A549 (cell line): ENCODE data around the gene GPD1. TPM values are rescaled to one million over a fixed set of nuclear protein-coding genes. Genes with fewer than 3 reads are reported as not detected.

Source experiments
- ATAC-seq, 2 experiments: fragments of 200-7000 bp in 1 of 2; fragments of >200 bp in 1 of 2; cut with Nextera tagmentation in 1 of 2; cut with Tn5 transposase in 1 of 2; 3 replicates each; pipeline versions ENCODE4 v1.8.0 to v1.9.1; 2018 to 2020; ENCODE audit warnings: mild to moderate bottlenecking in 1 of 2, moderate library complexity in 1 of 2
- CTCF ChIA-PET: fragments of 300-600 bp; sonication (Branson Sonifier 250); formaldehyde crosslinking; extraction: SDS; loops from one replicate; lab custom pipeline; 2021; ENCODE audit warnings: antibody characterized with exemption, inconsistent platforms; lab: Yijun Ruan, JAX
- POLR2A ChIA-PET: fragments of 350-600 bp; formaldehyde crosslinking; extraction: SDS; loops from one replicate; lab custom pipeline; 2021; ENCODE audit warnings: antibody characterized with exemption, inconsistent platforms; lab: Yijun Ruan, JAX
- DNase-seq, 2 experiments: peaks; one replicate each; pipeline versions ENCODE4 v3.0.0 to v3.0.0-alpha.2; 2011 to 2016; ENCODE audit warnings: low read depth in 1 of 2, low spot score in 1 of 2
- FAIRE-seq: peaks from 2 replicates; lab custom pipeline; 2011; peaks lifted over from hg19 to GRCh38; lab: Jason Lieb, UNC
- H3K27ac ChIP-seq, 2 experiments: fragments of >200 bp; sonication (Bioruptor Twin); formaldehyde crosslinking; 3 replicates each; pipeline ENCODE4 v1.5.1; 2016 to 2017
- H3K4me1 ChIP-seq: fragments of >200 bp; sonication (Bioruptor Twin); formaldehyde crosslinking; 3 replicates; pipeline ENCODE4 v1.6.1; 2016
- H3K4me2 ChIP-seq: fragments of >200 bp; sonication (Bioruptor Twin); formaldehyde crosslinking; 3 replicates; pipeline ENCODE4 v1.6.1; 2016
- H3K4me3 ChIP-seq: fragments of >200 bp; sonication (Bioruptor Twin); formaldehyde crosslinking; 3 replicates; pipeline ENCODE4 v1.5.1; 2016
- H3K9me3 ChIP-seq: fragments of >200 bp; sonication (Bioruptor Twin); formaldehyde crosslinking; 3 replicates; pipeline ENCODE4 v1.6.1; 2016
- CBX8 ChIP-seq: fragments of 200-600 bp; sonication (generic); IDR thresholded peaks from 2 replicates; pipeline ENCODE4 v1.6.1; 2016
- CEBPB ChIP-seq, 2 experiments: fragments of >200 bp in 1 of 2; sonication (Bioruptor Twin) in 1 of 2; formaldehyde crosslinking in 1 of 2; IDR thresholded peaks; 2 replicates each; pipeline ENCODE4 v1.6.1; 2012 to 2016
- EP300 ChIP-seq, 2 experiments: fragments of >200 bp; sonication (Bioruptor Twin); formaldehyde crosslinking; IDR thresholded peaks; 2 replicates in 1 of 2; 3 replicates in 1 of 2; pipeline ENCODE4 v1.6.1; 2016 to 2017
- ESRRA ChIP-seq: fragments of 150-350 bp; IDR thresholded peaks from 2 replicates; pipeline ENCODE4 v1.6.1; 2014; ENCODE audit warnings: mild to moderate bottlenecking, low read length, borderline replicate concordance
- HDAC2 ChIP-seq: fragments of 200-600 bp; sonication (generic); IDR thresholded peaks from 2 replicates; pipeline ENCODE4 v1.6.1; 2016
- HOXA7 ChIP-seq: fragments of 250-450 bp; sonication (Bioruptor Pico); IDR thresholded peaks from 2 replicates; pipeline ENCODE4 v1.5.0; 2020; ENCODE audit warnings: mild to moderate bottlenecking, moderate library complexity
- HOXB13 ChIP-seq: fragments of 250-450 bp; sonication (Bioruptor Pico); IDR thresholded peaks from 2 replicates; pipeline ENCODE4 v1.5.0; 2020; ENCODE audit warnings: low read depth, mild to moderate bottlenecking, moderate library complexity
- HOXB5 ChIP-seq: fragments of 250-450 bp; sonication (Bioruptor Pico); IDR thresholded peaks from 2 replicates; pipeline ENCODE4 v1.5.0; 2020; ENCODE audit warnings: mild to moderate bottlenecking, moderate library complexity
- KDM5A ChIP-seq: fragments of 200-600 bp; sonication (generic); IDR thresholded peaks from 2 replicates; pipeline ENCODE4 v1.6.1; 2016; ENCODE audit warnings: antibody characterized with exemption, mild to moderate bottlenecking
- MAFK ChIP-seq: fragments of 450-650 bp; IDR thresholded peaks from 2 replicates; pipeline ENCODE4 v1.6.1; 2014; ENCODE audit not compliant: partially characterized antibody
- MAZ ChIP-seq: fragments of 150-350 bp; IDR thresholded peaks from 2 replicates; pipeline ENCODE4 v1.6.1; 2014; ENCODE audit warnings: antibody characterized with exemption, low read depth, low read length, borderline replicate concordance
- MYC ChIP-seq: IDR thresholded peaks from 2 replicates; pipeline ENCODE4 v1.6.1; 2012; ENCODE audit warnings: mild to moderate bottlenecking, inconsistent platforms, low read length, improper control_type of control experiment, borderline replicate concordance
- NR3C1 ChIP-seq: fragments of >200 bp; sonication (Bioruptor Twin); formaldehyde crosslinking; IDR thresholded peaks from 3 replicates; pipeline ENCODE4 v1.6.1; 2017
- PHF8 ChIP-seq: fragments of 200-600 bp; sonication (generic); IDR thresholded peaks from 2 replicates; pipeline ENCODE4 v1.6.1; 2016; ENCODE audit warnings: low read depth, mild to moderate bottlenecking, antibody characterized with exemption, moderate library complexity, borderline replicate concordance
- POLR2AphosphoS2 ChIP-seq: conservative IDR thresholded peaks from 2 replicates; pipeline ENCODE4 v1.6.1; 2012; ENCODE audit warnings: low read length, improper control_type of control experiment, inconsistent platforms
- RCOR1 ChIP-seq: fragments of 150-350 bp; IDR thresholded peaks from 2 replicates; pipeline ENCODE4 v1.6.1; 2014; ENCODE audit warnings: antibody characterized with exemption, low read length, low read depth
- RNF2 ChIP-seq: fragments of 200-600 bp; sonication (generic); IDR thresholded peaks from 2 replicates; pipeline ENCODE4 v1.6.1; 2016; ENCODE audit warnings: low read depth, mild to moderate bottlenecking, antibody characterized with exemption, moderate library complexity, borderline replicate concordance
- SMC3 ChIP-seq: fragments of >200 bp; sonication (Bioruptor Twin); formaldehyde crosslinking; IDR thresholded peaks from 3 replicates; pipeline ENCODE4 v1.6.1; 2018; ENCODE audit warnings: inconsistent platforms
- USF2 ChIP-seq: fragments of 450-650 bp; IDR thresholded peaks from 2 replicates; pipeline ENCODE4 v1.6.1; 2014; ENCODE audit warnings: antibody characterized with exemption
- ZC3H11A ChIP-seq: fragments of 450-650 bp; IDR thresholded peaks from 2 replicates; pipeline ENCODE4 v1.6.1; 2014; ENCODE audit warnings: antibody characterized with exemption, mild to moderate bottlenecking
- ZSCAN20 ChIP-seq: fragments of 250-450 bp; sonication (Bioruptor Pico); IDR thresholded peaks from 2 replicates; pipeline ENCODE4 v1.8.0; 2022; ENCODE audit warnings: mild to moderate bottlenecking, moderate library complexity
- WGBS: methylation state at CpG from one replicate; pipeline ENCODE4 v1.1.6; 2017; ENCODE audit errors: missing lambda C conversion rate; 5-methylcytosine and 5-hydroxymethylcytosine counted together
- polyA plus RNA-seq, 4 experiments: library from polyadenylated mRNA; depleted of rRNA in 3 of 4; stranded (reverse); fragments of >200 nt; fragmentation: RNase III in 1 of 4; extraction: RNeasy Plus Mini Kit Qiagen cat#74134 plus additional on column Dnase treatment in 1 of 4; gene quantifications; 2 replicates in 3 of 4; 3 replicates in 1 of 4; pipeline ENCODE4 v1.2.3, GENCODE V29; 2011 to 2017

GPD1 gene
- polyA plus RNA-seq, 2 of the 4 experiments (the other 2 are of a cell fraction): 0.10 to 0.44 TPM

GRCh38 chr12:50085615-50086072 is 18.2 kb upstream of the GPD1 start:
- Histone ChIP-seq H3K9me3 (no peaks in the 10 kb centered on the region), H3K4me3 (peak overlapping the region; percentile 64), H3K4me2 (peak overlapping the region; percentile 81), H3K4me1 (peaks cover 36% of the 10 kb centered on the region), H3K27ac (peak overlapping the region; percentile 96 to 99)
- ATAC-seq (peak; percentile 30 to 35; a peak in 5 of 6 replicates), FAIRE-seq (no peak), DNase-seq (no peak)
- TF ChIP-seq SMC3 (no peak), POLR2AphosphoS2 (no peak), CBX8 (no peak), HOXA7 (no peak), ZSCAN20 (CRISPR knock-in tag) (no peak), RNF2 (no peak), ZC3H11A (no peak), HOXB5 (CRISPR knock-in tag) (no peak), PHF8 (no peak), ESRRA (no peak), HOXB13 (no peak), EP300 (IDR thresholded peaks at IDR 0.05) (no peak), RCOR1 (no peak), MYC (no peak), USF2 (no peak), CEBPB (IDR thresholded peaks at IDR 0.05) (no peak), NR3C1 (no peak)
- POLR2A ChIA-PET: interaction anchor here (1.0 to 2.0 kb wide), 11 partner anchors 11 to 344 kb away, joined by 3 to 45 read pairs (median 4); partner anchors contain the start of genes CERS5, COX14, RACGAP1 and TMBIM6
- CTCF ChIA-PET: interaction anchor here (1.0 to 33.6 kb wide), 16 partner anchors 11 to 231 kb away, joined by 3 to 708 read pairs (median 5); partner anchors contain the start of genes AQP5, AQP6, ASIC1 and CERS5
- 49% methylated on average over 6 of the region's 8 CpGs for WGBS

GRCh38 chr12:50086148-50086547 is 17.7 kb upstream of the GPD1 start:
- ChIA-PET CTCF (interaction anchor here (1.0 to 33.6 kb wide), 10 partner anchors 11 to 228 kb away, joined by 3 to 708 read pairs (median 20); partner anchors contain the start of genes AQP5, AQP6, ASIC1 and COX14), POLR2A (interaction anchor here (1.7 to 2.0 kb wide), 2 partner anchors 25 to 228 kb away, joined by 9 to 45 read pairs; partner anchors contain the start of gene COX14)
- ATAC-seq (no peak), DNase-seq (no peak), FAIRE-seq (no peak)
- Histone ChIP-seq H3K4me2 (peak overlapping the region; percentile 81), H3K4me3 (peak overlapping the region; percentile 64; the same call in 2 of the 3 replicates), H3K27ac (peak overlapping the region in 1 of 2 experiments; percentile 99; a peak in 4 of 6 replicates), H3K4me1 (peaks cover 36% of the 10 kb centered on the region), H3K9me3 (no peaks in the 10 kb centered on the region)
- WGBS: 92% methylated on average over 3 of the region's 5 CpGs
- TF ChIP-seq HDAC2 (no peak), KDM5A (no peak), ZC3H11A (no peak)

GRCh38 chr12:50087151-50087550 is 16.7 kb upstream of the GPD1 start:
- 81% methylated on average over 9 of the region's 9 CpGs for WGBS
- POLR2A ChIA-PET: interaction anchor here (0.6 to 2.1 kb wide), 3 partner anchors 24 to 80 kb away, joined by 3 to 7 read pairs (median 4); partner anchors contain the start of genes CERS5 and COX14
- Histone ChIP-seq H3K4me2 (no peak overlapping the region), H3K27ac (no peak overlapping the region), H3K4me1 (peaks cover 29% of the 10 kb centered on the region), H3K9me3 (no peaks in the 10 kb centered on the region), H3K4me3 (no peak overlapping the region)
- TF ChIP-seq MAFK (peak; percentile 76), ESRRA (no peak)
- DNase-seq (no peak), ATAC-seq (no peak), FAIRE-seq (no peak)
- CTCF ChIA-PET: interaction anchor here (0.6 to 33.6 kb wide), 13 partner anchors 9 to 281 kb away, joined by 3 to 708 read pairs (median 7); partner anchors contain the start of genes AQP5, AQP6, COX14 and GPD1

GRCh38 chr12:50087995-50088394 is 15.8 kb upstream of the GPD1 start:
- ChIA-PET POLR2A (interaction anchor here (0.6 to 2.1 kb wide), 3 partner anchors 23 to 79 kb away, joined by 3 to 7 read pairs (median 4); partner anchors contain the start of genes CERS5 and COX14), CTCF (interaction anchor here (0.6 to 33.6 kb wide), 16 partner anchors 10 to 340 kb away, joined by 3 to 708 read pairs (median 5); partner anchors contain the start of genes AQP5, AQP6, COX14 and GPD1)
- TF ChIP-seq CBX8: no peak
- TF ChIP-seq MAZ: no peak
- no peak for TF ChIP-seq KDM5A
- DNase-seq (no peak), FAIRE-seq (no peak), ATAC-seq (no peak)
- H3K9me3 ChIP-seq: no peaks in the 10 kb centered on the region
- no peak overlapping the region for H3K4me2 ChIP-seq
- peaks cover 20% of the 10 kb centered on the region for H3K4me1 ChIP-seq
- H3K27ac ChIP-seq: no peak overlapping the region
- no peak overlapping the region for H3K4me3 ChIP-seq
- 48% methylated on average over 3 of the region's 3 CpGs for WGBS
